G401.6 (cell line): ENCODE measurements around the gene COG1.
A peak's percentile ranks its signal among the peaks of the same experiment; 100 is the strongest.

Experiments
- FAIRE-seq: peaks from 2 replicates; lab custom pipeline; 2012; peaks lifted over from hg19 to GRCh38; lab: Jason Lieb, UNC

COG1 gene

GRCh38 chr17:73168667-73169066 is 24.2 kb upstream of the COG1 start:
- FAIRE-seq: no peak

DNA sequence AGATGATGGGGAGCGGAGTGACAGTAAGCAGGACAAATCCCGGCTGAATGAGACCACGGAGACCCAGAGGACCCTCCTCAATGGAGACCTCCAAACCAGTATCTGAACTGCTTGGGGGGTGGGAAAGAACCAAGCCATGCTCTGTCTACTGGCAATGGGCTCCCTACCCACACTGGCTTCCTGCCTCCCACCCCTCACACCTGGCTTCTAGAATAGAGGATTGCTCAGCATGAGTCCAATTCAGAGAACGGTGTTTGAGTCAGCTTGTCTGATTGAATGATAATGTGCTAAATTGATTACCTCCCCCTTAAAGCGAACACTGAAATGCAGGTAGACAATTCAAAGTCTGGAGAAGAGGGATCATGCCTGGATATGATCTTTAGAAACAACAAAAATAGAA is 22.5 kb upstream of the COG1 start:
- FAIRE-seq: no peak

DNA sequence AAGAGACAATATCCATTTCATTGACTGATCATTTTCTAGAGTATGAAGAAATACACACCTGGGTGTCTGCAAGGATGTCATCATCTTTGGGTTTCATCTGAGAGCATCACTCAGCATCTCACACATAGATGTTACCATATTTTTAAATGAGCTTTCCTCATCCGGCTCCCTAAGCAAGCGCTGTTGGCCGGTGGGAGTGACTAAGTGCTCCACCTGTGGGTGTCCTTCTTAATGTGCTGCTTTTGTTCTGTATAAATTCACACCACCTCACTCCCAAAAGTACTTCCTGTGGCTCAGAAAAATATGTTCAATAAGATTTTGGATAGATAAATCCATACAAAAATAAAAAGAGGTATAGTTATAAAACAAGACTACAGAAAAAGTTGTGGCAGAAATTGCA is 20.6 kb upstream of the COG1 start:
- FAIRE-seq: no peak

- FAIRE-seq: no peak
Observed at GRCh38 chr17:73174126-73174525, 18.7 kb upstream of the COG1 start.

- no peak for FAIRE-seq
Observed at GRCh38 chr17:73175962-73176565, 16.8 kb upstream of the COG1 start.

DNA sequence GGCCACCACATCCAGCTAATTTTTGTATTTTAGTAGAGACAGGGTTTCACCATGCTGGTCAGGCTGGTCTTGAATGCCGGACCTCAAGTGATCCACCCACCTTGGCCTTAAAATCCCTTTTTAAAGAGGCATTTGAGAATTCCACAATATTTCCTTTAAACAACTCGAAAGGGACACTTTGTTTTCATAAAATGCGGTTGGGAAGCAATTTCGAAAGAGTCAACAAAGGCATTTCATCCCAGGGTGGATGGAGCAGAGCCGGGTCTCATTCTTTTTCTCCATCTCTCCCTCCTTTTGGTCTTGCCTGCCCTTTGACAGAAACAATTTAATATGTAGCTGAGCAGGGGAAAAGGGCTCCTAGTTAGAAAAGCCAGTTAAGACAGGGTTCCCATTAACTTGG is 13.5 kb upstream of the COG1 start:
- FAIRE-seq: no peak

- no peak for FAIRE-seq
Observed at GRCh38 chr17:73179878-73180277, 13.0 kb upstream of the COG1 start.

DNA sequence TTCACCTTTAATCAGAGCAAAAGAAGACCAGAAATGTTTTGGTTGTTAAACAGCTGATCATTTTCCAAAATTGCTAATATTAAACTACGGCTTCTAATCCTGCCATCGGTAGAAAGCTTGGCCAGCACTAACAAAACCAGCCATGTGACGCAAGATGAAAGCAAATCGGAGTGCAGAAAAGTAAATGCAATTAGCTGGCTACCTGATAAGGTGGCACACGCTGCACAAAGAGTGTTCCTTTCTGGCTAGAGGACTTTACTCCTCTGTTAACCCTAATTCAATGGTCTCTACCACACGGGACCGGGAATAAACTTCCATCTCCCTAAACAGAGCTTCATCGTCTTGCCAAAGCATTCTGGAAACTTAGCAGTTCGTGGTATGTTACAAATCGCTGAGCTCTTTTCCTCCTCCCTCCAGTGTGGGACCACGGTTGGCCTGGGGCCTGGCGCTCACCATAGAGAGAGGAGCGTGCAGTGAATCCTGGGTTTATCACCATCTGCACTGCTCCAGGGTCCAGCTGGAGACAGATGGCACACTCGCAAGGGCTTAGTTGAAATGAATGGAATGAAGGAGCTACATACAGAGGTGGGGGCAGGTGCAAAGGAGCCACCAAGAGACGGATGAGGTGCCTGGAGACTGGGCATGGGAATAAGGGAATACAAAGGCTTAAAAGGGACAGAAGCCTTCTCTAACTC is 10.1 kb upstream of the COG1 start:
- no peak for FAIRE-seq

DNA sequence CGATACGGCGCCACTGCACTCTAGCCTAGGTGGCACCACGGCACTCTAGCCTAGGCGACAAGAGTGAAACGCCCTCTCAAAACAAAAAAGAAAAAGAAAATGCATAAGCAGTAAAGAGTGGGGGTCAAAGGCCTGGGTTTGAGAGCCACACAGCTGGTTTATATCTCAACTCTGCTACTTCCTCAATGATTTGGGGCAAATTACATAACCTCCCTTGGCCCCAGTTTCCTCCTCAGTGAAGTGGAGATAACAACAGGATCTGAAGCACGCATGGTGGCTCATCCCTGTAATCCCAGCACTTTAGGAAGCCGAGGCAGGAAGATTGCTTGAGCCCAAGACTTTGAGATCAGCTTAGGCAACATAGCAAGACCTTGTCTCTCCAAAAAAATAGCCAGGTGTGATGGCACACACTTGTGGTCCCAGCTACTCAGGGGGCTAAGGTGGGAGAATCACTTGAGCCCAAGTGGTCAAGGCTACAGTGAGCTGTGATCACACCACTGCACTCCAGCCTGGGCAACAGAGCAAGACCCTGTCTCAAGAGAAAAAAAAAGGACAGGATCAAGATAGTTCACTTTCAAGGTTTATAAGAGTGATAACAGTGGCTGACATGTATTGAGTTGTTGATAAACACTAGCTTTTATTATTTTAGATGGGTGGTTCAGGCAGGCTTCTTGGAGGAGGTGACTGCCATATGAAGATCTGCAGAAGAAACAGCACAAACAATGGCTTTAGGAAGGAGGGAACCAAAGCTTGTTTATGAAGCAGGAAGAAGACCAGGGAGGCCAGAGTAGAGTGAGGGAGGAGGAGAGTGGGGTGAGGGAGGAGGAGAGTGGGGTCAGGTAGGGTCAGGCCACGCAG is 8.5 kb upstream of the COG1 start:
- no peak for FAIRE-seq

DNA sequence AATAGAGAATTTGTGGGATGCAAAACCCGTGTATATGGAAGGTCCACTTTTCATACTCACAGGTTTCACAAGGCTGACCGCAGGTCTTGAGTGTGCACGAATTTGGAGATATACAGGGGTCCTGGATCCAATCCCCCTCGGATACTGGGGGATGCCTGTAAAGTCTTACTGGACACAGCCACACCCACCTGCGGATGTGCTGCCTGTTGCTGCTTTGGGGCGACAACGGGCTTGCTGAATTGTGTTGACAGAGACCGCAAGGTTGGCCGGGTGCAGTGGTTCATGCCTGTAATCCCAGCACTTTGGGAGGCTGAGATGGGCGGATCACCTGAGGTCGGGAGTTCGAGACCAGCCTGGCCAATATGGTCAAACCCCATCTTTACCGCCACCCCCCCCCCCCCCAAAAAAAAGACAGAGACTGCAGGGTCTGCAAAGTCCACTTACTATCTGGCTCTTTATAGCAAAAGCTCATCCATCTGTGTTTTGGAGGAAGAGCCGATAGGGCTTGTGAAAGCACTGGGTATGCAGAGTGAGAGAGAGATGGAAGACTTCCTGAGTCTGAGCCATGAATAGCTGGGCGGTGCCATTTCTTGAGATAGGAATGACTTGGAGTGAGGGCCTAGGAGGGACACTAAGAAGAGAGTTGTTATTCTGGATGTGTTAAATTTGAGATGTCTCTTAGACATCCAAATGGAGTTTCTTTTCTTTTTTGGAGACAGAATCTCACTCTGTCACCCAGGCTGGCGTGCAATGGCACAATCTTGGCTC is 6.4 kb upstream of the COG1 start:
- no peak for FAIRE-seq

- FAIRE-seq: no peak
Observed at GRCh38 chr17:73187203-73187769, 5.6 kb upstream of the COG1 start.

DNA sequence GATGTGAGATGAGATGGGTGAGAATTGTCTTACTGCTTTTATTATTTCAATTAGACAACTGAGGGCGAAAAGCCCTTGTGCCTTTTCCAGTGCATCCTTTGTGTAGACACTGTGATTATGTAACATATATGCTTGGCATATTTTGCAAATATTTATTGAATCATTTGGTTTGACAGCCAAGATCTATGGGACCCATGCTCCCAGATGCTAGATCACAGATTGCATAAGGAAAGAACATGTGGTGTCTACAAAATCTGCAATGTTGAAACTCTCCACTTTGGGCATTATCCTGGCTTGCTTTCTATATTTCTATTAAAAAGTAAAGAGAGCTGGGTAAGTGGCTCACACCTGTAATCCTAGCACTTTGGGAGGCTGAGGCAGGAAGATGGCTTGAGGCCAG is 4.8 kb upstream of the COG1 start:
- no peak for FAIRE-seq

GRCh38 chr17:73189417-73190099 is 3.3 kb upstream of the COG1 start:
- no peak for FAIRE-seq

DNA sequence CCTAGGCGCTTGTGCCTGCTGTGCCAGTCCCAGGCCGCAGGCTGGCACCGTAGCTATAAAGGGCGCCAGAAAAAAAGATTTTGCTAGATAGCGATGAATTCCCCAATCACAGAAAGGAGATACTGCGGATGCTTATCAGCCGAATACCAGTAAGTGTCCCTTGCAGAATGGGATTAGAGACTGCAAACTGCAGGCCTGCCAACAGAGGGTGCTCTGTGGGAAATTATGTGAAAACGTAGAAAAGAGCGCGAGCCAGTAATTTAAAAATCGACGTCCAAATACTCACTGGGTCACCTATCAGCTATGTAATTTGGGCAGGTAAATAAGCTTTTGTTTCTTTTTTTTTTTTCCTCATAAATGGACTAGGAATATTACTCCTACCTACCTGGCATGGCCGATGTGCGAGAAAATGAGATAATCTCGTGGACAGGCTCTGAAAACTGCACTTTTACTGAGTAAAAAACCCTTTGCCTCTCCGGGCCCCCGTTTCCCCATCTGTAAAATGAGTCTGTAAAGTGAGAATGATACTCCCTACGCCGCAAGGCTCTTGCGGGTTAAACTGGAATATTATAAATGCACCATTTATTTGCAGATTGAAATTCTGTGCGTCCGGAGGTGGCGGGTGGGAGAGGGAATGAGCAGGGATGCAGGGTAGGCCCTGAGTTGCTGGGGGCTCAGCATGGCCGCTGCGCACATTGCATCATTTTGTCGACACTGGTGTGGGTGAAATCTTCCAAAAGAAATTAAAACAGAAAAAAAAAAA is 1.2 kb upstream of the COG1 start:
- FAIRE-seq: peak; percentile 61

GRCh38 chr17:73192206-73192893 is 505 bp upstream of the COG1 start:
- no peak for FAIRE-seq

GRCh38 chr17:73194514-73195222 is 1.8 kb downstream of the COG1 start:
- no peak for FAIRE-seq

DNA sequence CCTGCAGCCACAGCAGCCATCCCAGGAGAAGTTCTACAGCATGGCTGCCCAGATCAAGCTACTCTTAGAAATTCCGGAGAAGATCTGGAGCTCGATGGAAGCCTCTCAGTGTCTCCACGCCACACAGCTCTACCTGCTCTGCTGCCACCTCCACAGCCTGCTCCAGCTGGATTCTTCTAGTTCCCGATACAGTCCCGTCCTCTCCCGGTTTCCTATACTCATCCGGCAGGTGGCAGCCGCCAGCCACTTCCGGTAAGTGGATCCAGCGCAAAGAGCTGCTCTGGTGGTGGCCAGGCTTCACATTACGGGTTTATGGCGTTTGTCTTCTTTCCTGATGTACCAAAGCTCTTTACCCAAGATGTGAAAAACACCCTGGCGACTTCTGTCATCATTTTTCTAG is 3.6 kb downstream of the COG1 start:
- FAIRE-seq: peak; percentile 17

DNA sequence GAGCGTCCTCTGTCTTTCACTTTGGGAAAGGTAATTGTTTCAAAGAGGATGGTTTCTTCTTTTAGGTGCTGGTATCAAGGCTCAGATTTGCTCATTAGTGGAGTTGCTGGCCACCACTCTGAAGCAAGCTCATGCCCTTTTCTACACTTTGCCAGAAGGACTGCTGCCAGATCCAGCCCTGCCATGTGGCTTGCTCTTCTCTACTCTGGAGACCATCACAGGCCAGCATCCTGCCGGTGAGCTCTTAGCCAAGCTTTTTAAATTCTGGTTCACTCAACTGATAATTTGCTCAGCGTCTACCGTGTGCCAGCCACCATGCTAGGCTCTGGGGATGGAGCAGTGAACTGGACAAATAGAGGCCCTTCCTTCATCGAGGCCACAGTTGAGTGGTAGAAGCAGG is 4.3 kb downstream of the COG1 start:
- no peak for FAIRE-seq

DNA sequence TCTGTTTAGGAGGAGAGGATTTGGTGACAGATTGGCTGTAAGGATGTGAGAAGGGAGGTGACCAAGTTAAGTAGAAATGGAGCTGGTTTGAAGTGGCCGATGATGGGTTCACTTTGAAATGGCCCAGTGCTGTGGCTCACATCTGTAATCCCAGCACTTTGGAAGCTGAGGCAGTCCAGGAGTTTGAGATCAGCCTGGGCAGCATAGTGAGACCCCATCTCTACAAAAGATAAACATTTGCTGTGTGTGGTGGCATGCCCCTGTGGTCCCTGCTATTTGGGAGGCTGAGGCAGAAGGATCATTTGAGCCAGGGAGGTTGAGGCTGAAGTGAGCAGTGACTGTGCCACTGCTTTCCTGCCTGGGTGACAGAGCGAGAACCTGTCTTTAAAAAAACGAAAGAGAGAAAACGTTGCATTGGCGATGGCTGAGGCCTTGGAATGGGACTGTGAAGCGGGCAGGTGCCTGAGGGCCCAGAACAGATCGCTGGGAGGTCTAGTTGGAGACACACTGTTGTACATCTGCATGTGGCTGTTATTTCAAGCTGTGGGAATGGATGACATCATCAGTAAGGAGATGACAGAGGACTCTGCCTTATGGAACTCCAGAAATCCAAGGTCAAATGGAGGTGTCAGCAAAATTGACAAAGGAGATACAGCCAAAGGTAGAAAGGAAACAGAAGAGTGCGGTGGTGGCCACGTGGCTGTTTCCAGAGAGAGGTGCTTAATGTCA is 5.5 kb downstream of the COG1 start:
- FAIRE-seq: no peak
